ENCODE results near the gene KCNK7.
A peak's percentile ranks its signal among the peaks of the same experiment; 100 is the strongest.
"Not testable (repeated sequence)": the region's sequence is repeated elsewhere in the genome, so short reads cannot be mapped to it uniquely, and the experiment has no call there.

The KCNK7 gene

DNA sequence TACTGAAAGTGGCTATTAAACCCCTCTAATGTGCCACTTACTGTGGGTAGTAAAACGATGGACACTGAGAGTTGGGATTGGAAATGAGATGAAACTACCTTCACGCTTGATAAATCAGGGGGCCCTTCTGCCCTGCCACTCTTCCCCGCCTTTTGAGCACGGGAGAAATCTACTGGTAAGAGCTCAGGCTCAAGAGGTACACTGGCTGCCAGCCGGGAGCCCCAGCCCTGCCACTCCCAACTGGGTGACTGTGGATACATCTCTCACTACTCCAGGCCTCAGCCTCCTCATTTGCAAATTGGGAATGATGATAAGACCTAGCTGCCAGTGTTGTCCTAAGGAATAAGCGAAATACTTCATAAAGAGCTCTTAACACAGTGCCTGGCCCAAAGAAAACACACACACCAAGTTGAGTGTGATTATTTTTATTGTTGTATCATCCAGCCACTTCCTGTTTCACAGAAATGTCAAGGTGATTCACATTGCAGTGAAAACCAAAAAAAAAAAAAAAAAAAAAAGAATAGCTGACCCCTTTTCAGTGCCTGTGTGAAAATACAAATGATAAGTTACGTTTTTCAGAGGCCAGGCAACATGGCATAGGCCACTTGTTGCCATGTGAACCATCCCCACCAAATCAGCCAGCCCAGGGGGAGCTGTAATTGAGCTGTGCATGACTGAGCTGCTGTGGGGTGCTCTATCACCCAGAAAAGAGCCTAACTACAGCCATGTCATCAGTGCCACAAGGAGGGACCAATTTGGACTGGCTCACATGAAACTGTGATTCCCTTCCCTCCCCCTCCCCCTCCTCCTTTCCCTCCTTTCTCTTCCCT, 29.8 kb downstream of the KCNK7 start:
- TF ChIP-seq, protein P1, sequence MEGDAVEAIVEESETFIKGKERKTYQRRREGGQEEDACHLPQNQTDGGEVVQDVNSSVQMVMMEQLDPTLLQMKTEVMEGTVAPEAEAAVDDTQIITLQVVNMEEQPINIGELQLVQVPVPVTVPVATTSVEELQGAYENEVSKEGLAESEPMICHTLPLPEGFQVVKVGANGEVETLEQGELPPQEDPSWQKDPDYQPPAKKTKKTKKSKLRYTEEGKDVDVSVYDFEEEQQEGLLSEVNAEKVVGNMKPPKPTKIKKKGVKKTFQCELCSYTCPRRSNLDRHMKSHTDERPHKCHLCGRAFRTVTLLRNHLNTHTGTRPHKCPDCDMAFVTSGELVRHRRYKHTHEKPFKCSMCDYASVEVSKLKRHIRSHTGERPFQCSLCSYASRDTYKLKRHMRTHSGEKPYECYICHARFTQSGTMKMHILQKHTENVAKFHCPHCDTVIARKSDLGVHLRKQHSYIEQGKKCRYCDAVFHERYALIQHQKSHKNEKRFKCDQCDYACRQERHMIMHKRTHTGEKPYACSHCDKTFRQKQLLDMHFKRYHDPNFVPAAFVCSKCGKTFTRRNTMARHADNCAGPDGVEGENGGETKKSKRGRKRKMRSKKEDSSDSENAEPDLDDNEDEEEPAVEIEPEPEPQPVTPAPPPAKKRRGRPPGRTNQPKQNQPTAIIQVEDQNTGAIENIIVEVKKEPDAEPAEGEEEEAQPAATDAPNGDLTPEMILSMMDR (IDR thresholded peaks at IDR 0.05; ENCODE audit: insufficient read depth, low read length, missing control alignments): no peak
- CTCF ChIA-PET: interaction anchor here (1.3 to 16.3 kb wide), 4 partner anchors 24 to 40 kb away, joined by 3 to 207 read pairs (median 4); partner anchors contain the start of gene KCNK7
- no peak for DNase-seq (ENCODE audit: low read depth, low spot score)
- H3K4me3 ChIP-seq (ENCODE audit: low read depth, low read length): no peak overlapping the region
- POLR2A ChIA-PET: no interaction called here

DNA sequence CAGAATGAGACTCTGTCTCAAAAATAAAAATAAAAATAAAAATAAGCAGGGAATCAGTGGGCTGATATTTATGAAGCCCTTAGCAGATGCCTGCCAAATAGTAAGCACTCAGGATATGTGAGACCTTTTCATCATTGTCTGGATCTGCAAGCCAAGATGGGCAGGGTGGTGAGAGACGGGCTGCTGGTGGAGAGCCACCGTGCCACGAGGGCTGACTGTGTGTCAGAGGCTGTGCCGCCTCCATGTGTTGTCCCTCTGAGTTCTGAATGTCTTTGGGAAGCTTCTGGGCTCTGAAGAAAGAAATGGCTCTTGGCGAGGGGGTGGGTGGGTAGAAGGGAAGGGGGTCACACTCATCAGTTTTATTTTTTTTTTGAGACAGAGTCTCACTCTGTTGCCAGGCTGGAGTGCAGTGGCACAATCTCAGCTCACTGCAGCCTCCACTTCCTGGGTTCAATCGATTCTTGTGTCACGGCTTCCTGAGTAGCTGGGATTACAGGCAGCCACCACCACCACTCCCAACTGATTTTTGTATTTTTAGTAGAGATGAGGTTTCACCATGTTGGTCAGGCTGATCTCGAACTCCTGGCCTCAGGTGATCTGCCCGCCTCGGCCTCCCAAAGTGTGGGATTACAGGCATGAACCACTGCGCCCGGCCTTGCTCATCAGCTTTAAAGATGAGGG, 30.6 kb downstream of the KCNK7 start:
- H3K4me3 ChIP-seq (ENCODE audit: low read depth, low read length); POLR2A ChIA-PET; DNase-seq (ENCODE audit: low read depth, low spot score): not testable (repeated sequence)
- CTCF ChIA-PET: interaction anchor here (16.3 kb wide), 1 partner anchor 23 kb away, joined by 207 read pairs; no protein-coding TSS in a partner anchor

DNA sequence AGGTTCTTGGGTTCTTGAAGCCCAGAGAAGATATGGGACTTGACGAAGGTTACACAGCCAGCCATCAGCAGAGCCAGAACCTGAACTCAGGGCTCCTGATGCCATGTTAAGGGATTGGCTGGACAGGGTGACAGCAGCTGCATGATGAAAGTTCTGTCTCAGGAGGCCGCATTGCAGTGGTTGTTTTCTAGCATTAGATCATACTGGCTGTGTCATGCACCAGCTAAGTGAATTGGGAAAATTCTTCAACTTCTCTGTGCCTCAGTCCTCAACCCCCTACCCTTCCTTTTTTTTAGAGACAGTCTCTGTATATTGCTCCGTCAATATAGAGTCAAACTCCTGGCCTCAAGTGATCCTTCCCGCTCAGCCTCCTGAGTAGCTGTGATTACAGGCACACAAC, 32.0 kb downstream of the KCNK7 start:
- TF ChIP-seq, protein P1 (IDR thresholded peaks at IDR 0.05; ENCODE audit: insufficient read depth, low read length, missing control alignments): no peak
- CTCF ChIA-PET: interaction anchor here (4.1 to 16.3 kb wide), 4 partner anchors 8 to 30 kb away, joined by 15 to 207 read pairs (median 48); partner anchors contain the start of genes FAM89B and ZNRD2
- no peak overlapping the region for H3K4me3 ChIP-seq (ENCODE audit: low read depth, low read length)
- DNase-seq (ENCODE audit: low read depth, low spot score): no peak
- POLR2A ChIA-PET: no interaction called here

DNA sequence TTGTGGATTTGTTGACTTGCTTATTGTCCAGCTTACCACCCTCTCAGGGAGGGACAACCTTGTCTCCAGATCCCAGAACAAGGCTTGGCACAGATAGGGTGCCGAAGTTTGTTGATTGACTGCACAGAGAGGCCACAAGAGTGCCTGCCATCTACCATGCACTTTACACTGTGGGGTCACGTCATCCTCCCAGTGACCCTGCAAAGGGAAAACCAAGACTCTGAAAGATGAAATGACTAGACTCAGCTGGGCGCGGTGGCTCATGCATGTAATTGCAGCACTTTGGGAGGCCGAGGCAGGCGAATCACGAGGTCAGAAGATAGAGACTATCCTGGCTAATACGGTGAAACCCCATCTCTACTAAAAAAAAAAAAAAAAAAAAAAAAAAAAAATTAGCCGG, 32.8 kb downstream of the KCNK7 start:
- DNase-seq (ENCODE audit: low read depth, low spot score): no peak
- CTCF ChIA-PET: interaction anchor here (1.5 to 16.3 kb wide), 5 partner anchors 9 to 31 kb away, joined by 3 to 207 read pairs (median 16); partner anchors contain the start of genes EHBP1L1, FAM89B and ZNRD2
- TF ChIP-seq, protein P1 (IDR thresholded peaks at IDR 0.05; ENCODE audit: insufficient read depth, low read length, missing control alignments): no peak
- POLR2A ChIA-PET: no interaction called here
- no peak overlapping the region for H3K4me3 ChIP-seq (ENCODE audit: low read depth, low read length)

DNA sequence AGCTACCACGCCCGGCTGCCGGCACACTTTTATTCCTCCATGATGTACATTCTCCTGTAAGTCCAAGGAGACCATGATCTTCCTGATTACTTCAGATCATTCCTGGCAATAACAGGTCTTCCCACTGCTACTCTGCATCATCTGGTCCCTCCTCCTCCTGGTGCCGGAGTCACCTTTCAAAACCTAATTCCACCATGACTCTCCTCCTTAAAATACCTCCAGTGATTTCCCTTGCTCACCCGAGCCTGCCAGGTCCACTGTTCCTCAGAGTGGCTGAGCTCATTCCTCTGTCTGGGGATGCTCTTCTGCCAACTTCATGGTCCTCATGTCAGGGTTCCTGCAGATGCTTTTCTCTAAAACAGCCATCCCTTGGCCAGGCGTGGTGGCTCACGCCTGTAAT, 33.6 kb downstream of the KCNK7 start:
- no peak overlapping the region for H3K4me3 ChIP-seq (ENCODE audit: low read depth, low read length)
- CTCF ChIA-PET: interaction anchor here (1.5 to 16.3 kb wide), 5 partner anchors 9 to 32 kb away, joined by 3 to 207 read pairs (median 16); partner anchors contain the start of genes EHBP1L1, FAM89B and ZNRD2
- no peak for DNase-seq (ENCODE audit: low read depth, low spot score)
- TF ChIP-seq, protein P1 (IDR thresholded peaks at IDR 0.05; ENCODE audit: insufficient read depth, low read length, missing control alignments): no peak
- POLR2A ChIA-PET: no interaction called here

DNA sequence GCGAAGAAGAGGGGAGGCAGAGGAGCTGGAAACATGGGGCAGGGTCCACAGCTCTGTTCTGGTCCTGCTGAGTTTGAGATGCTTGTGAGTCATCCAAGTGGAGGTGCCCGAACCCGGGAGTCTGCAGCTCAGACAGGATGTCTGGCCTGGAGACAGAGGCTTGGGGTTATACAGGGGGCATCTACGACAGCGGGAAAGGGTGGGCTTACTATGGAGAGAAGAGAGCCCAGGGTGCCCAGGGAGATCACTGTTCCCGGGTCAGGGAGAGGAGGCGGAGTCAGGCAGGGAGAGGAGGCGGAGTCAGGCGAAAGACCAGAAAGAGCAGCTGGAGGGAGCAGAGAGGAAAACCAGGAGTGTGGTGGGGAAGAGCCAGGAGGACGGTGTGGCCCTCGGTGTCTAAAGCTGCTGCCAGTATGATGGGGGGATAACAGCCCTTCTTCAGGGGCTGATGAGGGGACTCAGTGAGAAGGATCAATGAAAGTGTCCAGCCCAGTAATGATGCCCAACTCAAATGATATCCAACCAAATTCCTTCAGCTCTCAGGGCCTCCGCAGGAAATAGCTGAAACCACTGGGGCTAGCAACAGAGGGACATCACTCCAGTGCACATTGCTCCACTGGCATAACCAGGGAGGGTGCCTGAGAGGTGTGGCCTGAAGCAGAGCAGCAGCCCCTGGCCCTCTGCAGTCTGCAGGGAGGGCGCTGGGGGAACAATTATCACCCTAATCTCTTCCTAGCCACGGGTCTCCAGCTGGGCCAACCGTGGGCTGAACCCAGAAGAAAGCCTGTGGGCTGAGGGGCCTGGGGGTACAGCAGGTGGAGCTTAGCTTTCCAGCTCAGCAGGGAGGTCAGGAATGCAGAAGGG, 34.8 kb downstream of the KCNK7 start:
- no peak for DNase-seq (ENCODE audit: low read depth, low spot score)
- POLR2A ChIA-PET: interaction anchor here (0.7 to 3.3 kb wide), 6 partner anchors 9 to 138 kb away, joined by 3 to 15 read pairs (median 4); partner anchors contain the start of genes EHBP1L1, FAM89B, NEAT1 and ZNRD2
- CTCF ChIA-PET: interaction anchor here (2.0 to 16.3 kb wide), 6 partner anchors 9 to 33 kb away, joined by 9 to 207 read pairs (median 16); partner anchors contain the start of genes EHBP1L1, FAM89B and ZNRD2
- TF ChIP-seq, protein P1 (IDR thresholded peaks at IDR 0.05; ENCODE audit: insufficient read depth, low read length, missing control alignments): no peak
- peak overlapping the region; percentile 8; the same call in 1 of the 2 replicates for H3K4me3 ChIP-seq (ENCODE audit: low read depth, low read length)
